ENCODE data around the gene STAU1. TPM values are rescaled to one million over a fixed set of nuclear protein-coding genes. Genes with fewer than 3 reads are reported as not detected.

Gene STAU1
- total RNA-seq, 4 donors from 2014 or later: 67.1 to 99.8 (median 75.0) TPM

Other genes starting within 250 kb of the STAU1 start
- gene CSE1L, start 142.0 kb downstream of the STAU1 start, total RNA-seq: 10 to 100 TPM; 29.9 to 37.8 (median 37.2) TPM
- gene DDX27, start 31.1 kb upstream of the STAU1 start, total RNA-seq: 10 to 100 TPM; 23.6 to 36.3 (median 29.4) TPM
- 100 to 1,000 TPM in 1 of 4 donors, 10 to 100 TPM in 3; 40.5 to 106 (median 54.8) TPM for gene ZNFX1, start 89.7 kb upstream of the STAU1 start, total RNA-seq